ENCODE data around the gene DISC1.

- TF ChIP-seq POLR2A (IDR thresholded peaks at IDR 0.05) (no peak), CTCF (IDR thresholded peaks at IDR 0.05) (no peak)
Measured at GRCh38 chr1:231750296-231750695, 123.7 kb downstream of the DISC1 start.
